ENCODE data around the gene GUCY2D. TPM values are rescaled to one million over a fixed set of nuclear protein-coding genes. Genes with fewer than 3 reads are reported as not detected.
"Not testable (repeated sequence)": the region's sequence is repeated elsewhere in the genome, so short reads cannot be mapped to it uniquely, and the experiment has no call there.

Gene GUCY2D
- total RNA-seq, result 0.63 TPM

DNA sequence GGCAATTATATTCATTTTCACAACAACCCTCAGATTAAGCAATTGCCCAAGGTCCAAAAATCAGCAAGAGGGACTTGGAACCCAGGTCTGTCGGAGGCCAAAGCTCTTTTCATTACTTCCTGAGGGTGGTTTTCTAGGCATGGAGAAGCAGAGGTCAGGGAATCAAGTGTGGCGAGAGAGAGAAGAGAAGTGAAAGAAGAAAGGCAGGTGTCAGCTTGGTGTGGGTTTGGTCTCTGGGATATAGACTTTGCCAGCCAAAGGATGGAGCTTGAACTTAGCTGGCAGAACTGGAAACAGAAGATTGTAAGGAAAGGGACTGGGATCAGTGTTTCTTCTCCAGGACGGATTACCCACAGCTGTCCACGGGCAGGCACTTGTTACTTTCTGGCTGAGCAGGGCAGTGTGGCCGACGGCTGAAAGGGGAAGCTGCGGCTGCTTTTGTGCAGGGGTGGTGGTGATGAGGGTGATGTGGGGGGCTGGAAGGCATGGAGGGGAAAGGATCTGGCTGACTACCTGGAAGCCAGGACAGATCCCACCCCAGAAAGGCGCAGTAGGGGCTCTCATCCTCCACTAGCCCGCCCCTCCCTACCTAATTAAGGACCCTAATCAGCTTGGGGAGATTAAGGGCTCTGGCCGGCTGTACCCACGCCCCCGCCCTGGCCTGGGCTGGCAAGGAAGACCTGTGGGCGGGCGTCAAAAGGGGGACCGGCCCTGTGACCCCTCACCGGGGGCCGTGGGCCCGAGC is at the start of gene GUCY2D:
Gene GUCY2D, plus strand, starts transcription at position 640 of the 745 bp plus-strand sequence. CDS start 433 bp downstream, outside the sequence.
- DNase-seq (ENCODE audit: low spot score), result no peak

GRCh38 chr17:7953266-7953665 is 49.1 kb upstream of the GUCY2D start:
- not testable (repeated sequence) for DNase-seq (ENCODE audit: low spot score)

DNA sequence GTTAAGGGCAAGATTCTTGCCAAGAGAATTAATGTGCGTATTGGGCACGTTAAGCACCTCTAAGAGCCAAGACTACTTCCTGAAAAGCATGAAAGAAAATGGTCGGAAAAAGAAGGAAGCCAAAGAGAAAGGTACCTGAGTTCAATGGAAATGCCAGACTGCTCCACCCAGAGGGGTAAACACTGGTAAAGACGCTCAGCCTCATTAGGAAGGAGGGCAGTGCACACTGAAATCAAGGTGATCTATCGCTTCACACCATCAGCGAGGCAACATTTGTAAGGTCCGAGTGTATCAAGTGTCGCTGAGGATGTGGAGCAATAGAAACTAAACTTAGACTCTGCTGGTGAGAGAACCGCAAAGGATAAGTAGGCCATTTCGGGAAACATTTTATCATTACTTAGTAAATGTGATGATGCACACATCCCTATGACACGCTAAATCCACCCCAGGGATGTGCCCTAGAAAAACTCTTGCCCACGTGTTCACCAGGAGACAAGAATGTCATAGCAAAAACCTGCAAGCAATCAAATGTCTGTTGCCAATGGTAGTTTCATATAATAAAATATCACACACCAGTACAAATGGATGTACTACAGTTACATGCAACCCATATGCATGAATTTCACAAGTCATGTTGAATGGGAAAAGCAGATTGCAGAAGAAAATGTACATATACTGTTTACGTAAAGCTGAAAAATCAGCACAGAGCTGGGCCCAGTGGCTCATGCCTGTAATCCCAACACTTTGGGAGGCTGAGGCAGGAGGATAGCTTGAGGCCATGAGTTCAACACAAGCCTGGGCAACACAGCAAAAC is 46.8 kb upstream of the GUCY2D start:
- no peak for DNase-seq (ENCODE audit: low spot score)

DNA sequence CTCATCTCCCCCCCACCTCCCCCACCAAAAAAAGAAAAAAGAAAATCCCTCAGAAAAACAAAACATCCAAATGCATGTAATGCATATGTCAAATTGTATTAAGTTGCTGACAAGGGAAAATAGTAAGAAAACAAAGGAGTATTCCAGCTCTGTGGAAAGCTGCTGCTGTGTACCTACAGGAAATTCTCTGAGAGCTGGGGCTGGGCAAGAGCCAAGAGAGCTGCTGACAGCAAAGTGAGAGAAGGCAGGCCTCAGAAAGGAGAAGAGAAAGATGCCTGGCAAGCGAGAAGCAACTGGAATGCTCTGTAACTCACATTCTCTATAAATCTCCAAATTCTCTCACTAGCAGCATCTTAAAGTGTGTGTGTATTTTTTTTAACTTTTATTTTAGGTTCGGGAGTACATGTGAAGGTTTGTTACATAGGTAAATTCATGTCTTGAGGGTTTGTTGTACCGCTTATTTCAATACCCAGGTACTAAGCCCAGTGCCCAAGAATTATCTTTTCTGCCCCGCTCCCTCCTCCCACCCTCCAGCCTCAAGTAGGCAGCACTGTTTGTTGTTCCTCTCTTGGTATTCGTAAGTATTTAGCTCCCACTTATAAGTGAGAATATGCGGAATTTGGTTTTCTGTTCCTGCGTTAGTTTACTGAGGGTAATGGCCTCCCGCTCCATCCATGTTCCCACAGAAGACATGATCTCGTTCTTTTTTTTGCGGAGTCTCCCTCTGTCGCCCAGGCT is 46.0 kb upstream of the GUCY2D start:
- DNase-seq (ENCODE audit: low spot score), result peak; percentile 68

DNA sequence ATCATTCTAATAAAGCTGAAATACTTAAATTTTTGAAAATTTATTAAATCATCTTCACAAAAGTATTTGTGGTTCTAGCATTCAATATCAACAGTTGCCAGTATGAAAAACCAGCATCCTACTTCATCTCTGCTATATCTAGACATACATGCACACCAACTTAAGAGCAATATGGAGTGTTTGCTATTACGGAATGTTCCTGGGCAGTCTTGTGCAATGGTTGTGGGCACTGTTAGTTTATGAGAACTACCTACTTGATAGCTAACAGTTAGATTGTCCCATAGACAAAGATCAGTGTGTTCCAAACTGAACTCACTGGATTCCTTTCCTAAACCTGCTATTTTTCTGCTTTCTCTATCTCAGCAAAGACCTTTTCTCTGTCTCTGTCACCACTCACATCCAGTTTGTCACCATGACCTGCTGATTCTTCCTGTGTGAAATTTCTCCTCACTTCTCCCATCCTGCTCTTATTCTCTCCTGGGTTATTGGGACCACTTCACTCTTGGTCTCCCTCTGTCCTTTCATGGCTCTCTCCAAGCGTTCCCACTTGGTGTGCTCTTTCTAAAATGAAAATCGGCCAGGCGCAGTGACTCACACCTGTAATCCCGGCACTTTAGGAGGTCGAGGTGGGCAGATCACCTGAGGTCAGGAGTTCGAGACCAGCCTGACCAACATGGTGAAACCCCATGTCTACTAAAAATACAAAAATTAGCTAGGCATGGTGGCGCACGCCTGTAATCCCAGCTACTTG is 42.7 kb upstream of the GUCY2D start:
- DNase-seq (ENCODE audit: low spot score), result no peak

GRCh38 chr17:7961421-7961820 is 41.0 kb upstream of the GUCY2D start:
- DNase-seq (ENCODE audit: low spot score), result no peak

DNA sequence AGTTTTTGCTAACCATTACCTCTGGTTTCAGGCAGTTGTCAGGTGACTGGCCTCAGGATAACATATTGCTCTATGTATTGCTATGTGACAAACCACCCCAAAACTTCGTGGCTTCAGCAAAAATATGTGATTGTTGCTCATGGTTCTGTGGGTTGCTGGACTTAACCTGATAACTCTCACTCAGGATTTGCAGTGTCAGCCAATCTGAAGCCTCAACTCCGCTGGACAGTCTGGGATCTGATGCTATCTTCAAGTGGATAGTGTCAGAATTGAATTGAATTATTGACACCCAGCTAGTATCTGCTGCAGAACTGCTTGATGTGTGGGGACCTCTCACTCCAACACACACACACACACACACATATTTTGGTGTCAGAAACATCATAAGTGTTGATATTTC is 34.7 kb upstream of the GUCY2D start:
- DNase-seq (ENCODE audit: low spot score), result no peak

GRCh38 chr17:7969433-7969832 is 33.0 kb upstream of the GUCY2D start:
- no peak for DNase-seq (ENCODE audit: low spot score)

DNA sequence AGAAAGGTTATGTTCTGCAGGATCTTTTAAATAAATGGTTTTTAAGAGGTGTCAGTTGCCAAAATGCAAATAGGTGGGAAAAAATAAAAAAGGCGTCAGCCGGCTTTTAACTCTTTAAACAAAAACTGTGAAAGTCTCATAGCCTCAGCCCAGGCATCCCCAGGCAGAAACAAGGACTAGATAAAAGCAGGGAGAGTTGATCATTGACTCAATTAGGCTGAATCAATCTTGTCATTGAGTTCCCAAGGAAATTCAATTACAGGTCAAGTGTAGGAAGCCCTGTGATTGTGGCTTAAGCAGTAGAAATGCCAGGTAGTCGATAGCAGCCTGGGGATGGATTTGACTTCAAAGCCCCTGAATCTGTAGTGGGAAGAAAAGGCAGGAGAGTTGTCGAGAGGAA is 30.8 kb upstream of the GUCY2D start:
- DNase-seq (ENCODE audit: low spot score), result no peak

- no peak for DNase-seq (ENCODE audit: low spot score)
Observed at GRCh38 chr17:7972131-7972785, 30.2 kb upstream of the GUCY2D start.

DNA sequence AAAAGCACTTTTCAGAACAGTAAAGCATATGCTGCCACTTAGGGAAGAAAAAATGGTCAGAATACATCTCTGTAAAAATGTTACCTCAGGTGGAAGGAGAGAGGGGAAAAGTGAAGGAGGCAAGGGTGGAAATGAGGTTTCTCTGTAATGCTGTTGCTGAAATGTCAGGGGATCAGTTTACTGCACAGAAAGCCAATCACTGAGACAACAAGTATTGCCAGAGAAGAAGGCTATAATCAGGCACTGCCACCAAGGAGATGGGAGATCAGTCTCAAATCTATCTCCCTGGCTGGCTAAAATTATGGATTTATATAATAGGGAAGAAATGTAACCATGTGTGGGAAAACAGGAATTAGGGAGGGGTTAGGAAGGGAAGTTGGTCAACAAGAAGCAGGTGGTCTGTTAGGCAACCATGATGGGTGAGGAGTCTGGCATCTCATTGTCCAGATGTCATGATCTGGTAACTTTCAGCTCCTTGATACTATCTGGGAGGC is 27.7 kb upstream of the GUCY2D start:
- no peak for DNase-seq (ENCODE audit: low spot score)

DNA sequence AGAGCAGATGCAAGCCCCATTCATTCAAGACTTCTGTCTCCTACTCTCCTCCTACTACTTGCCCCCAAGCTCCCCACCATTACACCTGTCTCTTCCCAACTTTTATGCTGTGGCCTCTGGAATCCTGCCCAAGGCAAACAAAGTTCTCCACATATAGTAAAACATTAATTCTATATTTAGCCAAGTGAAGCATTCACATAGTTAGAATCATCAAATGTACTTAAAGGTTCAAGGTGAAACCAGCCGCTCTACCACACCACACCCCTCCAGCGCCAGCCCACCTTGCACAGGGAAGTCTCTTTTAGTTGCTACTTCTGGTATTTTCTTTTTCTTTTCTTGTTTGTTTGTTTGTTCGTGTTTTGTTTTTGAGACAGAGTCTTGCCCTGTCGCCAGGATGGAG is 25.4 kb upstream of the GUCY2D start:
- DNase-seq (ENCODE audit: low spot score), result no peak

- no peak for DNase-seq (ENCODE audit: low spot score)
Observed at GRCh38 chr17:7977805-7978204, 24.6 kb upstream of the GUCY2D start.

DNA sequence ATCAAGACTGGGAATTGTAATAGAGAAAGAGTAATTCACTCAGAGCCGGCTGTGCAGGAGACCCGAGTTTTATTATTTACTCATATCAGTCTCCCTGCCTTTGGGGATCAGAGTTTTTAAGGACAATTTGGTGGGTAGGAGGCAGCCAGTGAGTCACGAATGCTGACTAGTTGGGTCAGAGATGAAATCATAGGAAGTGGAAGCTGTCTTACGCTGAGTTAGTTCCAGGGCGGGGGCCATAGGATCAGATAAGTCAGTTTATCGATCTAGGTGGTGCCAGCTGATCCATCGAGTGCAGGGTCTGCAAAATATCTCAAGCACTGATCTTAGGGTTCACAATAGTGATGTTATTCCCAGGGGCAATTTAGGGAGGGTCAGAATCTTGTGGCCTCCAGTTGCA is 20.2 kb upstream of the GUCY2D start:
- no peak for DNase-seq (ENCODE audit: low spot score)

DNA sequence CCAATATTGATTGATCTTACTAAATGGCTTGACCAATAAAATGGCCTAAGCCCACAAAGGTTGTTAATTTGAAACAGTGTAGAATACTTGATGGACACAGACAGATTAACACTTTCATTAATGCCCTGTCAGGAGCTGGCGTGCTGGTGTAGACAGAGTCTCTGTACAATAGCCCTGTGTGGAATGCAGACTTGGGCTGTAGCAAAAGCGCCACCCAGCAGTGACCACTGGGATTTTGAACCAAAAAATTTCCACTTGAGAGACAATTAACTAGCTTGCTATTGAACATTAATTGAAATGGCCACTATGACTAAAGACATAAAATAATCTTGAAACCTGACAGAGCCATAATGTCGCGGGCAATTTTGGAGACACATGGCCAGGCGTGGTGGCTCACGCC is 19.7 kb upstream of the GUCY2D start:
- no peak for DNase-seq (ENCODE audit: low spot score)

GRCh38 chr17:7984904-7985303 is 17.5 kb upstream of the GUCY2D start:
- DNase-seq (ENCODE audit: low spot score), result no peak

DNA sequence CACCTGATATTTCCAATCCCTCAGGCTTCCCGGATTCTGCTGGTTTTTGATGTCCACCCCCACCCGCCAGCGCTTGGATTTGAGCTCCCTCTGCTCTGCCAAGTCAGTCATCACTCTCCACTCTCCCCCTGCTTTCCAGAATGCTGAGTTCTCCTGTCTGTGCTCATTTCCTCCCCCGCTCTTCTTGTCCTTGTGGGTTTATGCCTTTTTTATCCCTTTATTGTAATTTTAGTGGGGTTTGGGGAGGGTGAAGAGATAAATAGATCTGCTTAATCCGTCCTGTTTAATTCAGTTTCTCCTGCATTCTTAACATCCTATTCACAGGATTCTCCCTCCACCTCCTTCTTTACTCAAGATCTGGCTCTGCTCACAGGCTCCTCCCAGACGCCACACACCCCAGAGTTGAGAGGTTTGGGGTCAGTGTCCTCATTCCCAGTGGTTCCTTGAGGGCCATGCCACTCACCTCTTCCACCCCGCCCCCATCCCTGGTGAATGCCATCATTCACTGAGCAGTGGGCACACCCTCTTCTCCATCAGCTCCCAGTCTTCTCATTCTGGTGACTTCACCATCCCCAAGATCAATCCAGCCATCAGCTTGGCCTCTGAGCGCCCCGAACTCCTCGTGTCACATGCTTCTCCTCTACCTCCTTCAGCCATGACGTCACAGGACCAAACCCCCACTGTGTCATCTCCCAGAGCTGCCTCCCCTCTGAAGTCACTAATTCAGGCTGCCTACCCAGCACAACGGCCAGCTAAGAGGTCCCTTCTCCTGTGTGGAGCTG is 15.1 kb upstream of the GUCY2D start:
- DNase-seq (ENCODE audit: low spot score), result no peak

DNA sequence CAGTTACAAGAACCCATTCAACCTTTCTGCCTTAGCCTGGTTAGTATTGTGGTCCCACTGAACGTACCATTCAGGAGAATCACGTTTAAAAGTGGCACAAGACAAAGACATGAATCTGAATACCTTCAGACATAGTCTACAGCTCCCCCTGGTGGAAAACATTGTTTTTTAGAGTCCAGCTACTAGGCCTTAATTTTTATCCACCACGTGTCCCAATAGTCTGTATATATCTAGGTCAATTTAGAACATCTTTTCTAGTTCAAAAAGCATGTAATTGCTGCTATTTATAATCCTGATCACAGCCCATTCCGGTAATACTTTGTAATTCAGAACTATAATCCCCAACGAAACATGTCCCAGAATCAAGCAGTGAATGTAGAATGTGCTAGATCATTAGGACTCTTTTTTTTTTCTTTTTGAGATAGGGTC is 13.7 kb upstream of the GUCY2D start:
- peak; percentile 81 for DNase-seq (ENCODE audit: low spot score)

DNA sequence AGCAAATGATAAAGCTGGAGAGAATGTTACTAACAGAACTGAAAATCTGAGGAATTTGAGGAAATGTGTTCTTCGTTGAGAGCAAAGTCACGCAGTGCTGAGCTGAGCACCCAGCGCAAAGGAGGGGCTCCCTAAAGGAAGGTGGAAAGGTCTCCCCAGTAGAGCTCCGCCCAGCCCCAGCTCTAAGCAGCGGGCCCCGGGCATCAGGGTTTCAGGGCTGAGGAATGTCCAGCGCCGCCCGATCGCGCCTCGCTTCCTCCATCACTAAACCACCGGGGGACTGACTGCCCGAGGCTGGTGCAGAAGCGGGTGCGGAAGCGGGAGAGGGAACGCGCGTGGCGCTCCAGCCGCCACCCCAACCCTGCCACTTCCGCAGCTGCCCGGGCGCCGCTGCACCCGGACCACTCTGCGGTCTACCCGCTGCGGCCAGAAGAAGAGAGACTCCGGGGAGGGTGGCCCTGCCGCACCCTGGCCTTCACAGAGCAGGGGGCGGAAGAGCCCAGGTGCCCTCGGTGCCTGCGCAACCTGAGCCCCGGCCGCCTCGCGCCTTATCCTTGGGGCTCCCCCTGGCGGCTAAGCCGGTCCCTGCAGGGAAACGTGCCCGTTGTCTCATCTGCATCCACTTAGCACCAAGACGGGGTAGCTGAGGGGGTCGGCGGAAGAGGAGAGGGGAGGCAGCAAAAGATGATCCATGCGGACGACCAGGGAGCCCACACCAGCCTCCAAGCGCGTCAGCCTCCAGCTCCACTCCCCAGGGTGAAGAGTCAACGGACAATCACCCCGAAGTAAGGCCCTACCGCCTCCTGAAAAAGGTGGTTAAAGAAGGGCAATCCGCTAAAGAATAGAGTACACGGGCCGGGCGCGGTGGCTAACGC is 12.4 kb upstream of the GUCY2D start:
- DNase-seq (ENCODE audit: low spot score), result peak; percentile 89
